ENCODE data around the gene DUSP1. TPM values are rescaled to one million over a fixed set of nuclear protein-coding genes. Genes with fewer than 3 reads are reported as not detected.

The DUSP1 gene
- total RNA-seq, 1 donor from 2014 or later, result 40.7 TPM

DNA sequence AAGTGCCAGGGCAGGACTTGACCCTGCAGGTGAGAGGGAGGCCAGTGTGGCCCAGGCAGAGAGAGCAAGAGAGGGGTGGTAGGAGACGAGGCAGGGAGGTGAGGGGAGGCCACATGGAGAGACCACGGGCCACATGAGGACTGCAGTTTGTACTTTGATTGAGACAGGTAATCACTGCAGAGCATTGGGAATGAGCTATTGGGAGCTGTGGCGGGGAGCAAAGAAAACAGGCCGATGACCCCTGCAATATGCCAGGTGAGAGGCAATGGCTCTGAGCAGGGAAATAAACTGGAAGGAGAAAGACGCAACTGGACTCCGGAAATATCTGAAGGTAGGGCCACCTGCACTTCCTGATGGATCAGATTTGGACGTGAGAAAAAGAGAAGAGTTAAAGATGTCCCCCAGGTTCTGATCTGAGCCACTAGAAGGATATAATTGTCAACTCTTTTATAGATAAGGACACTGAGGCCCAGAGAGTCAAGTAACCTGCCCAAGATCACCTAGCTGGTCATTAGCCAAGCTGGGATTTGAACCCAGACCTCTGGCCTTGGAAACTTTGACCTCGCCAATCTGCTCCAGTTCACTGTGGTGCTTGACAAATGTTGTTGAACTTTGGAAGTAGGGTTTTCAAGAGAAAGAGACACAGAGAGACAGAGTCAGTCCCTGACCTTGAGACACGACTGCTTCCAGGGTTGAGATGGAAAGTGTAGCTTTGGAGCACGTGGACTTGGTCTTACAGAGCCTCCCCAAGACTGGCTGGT, 42.3 kb downstream of the DUSP1 start:
- TF ChIP-seq, protein P1, sequence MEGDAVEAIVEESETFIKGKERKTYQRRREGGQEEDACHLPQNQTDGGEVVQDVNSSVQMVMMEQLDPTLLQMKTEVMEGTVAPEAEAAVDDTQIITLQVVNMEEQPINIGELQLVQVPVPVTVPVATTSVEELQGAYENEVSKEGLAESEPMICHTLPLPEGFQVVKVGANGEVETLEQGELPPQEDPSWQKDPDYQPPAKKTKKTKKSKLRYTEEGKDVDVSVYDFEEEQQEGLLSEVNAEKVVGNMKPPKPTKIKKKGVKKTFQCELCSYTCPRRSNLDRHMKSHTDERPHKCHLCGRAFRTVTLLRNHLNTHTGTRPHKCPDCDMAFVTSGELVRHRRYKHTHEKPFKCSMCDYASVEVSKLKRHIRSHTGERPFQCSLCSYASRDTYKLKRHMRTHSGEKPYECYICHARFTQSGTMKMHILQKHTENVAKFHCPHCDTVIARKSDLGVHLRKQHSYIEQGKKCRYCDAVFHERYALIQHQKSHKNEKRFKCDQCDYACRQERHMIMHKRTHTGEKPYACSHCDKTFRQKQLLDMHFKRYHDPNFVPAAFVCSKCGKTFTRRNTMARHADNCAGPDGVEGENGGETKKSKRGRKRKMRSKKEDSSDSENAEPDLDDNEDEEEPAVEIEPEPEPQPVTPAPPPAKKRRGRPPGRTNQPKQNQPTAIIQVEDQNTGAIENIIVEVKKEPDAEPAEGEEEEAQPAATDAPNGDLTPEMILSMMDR (IDR thresholded peaks at IDR 0.05; ENCODE audit: unreplicated experiment), result no peak
- Mint-ChIP-seq H3K4me3 (ENCODE audit: low read depth) (no peak overlapping the region), H3K27me3 (peaks cover 5% of the 10 kb centered on the region), H3K4me1 (ENCODE audit: low read depth) (peaks cover 25% of the 10 kb centered on the region), H3K9me3 (ENCODE audit: low read depth) (no peaks in the 10 kb centered on the region), H3K36me3 (ENCODE audit: insufficient read depth) (no peaks in the 10 kb centered on the region), H3K27ac (no peak overlapping the region)
- DNase-seq (ENCODE audit: low spot score, unreplicated experiment), result no peak

DNA sequence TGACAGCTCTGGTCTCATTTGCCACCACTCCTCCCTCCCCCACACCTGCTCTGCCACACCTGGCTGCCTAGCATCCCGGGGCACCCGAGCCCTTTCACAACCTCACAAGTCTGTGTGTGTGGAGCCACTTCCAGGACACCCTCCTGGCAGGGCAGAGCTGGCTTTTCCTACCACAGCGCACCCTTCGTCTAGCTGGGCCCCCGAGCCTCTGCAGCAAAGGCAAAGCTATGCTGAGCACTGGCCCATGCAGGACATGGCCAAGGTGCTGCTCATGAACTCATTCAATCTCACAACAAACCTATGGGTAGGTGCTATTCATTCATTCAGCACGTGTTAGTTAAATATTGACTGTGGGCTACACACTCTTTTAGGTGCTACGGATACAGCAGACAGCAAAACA, 43.4 kb downstream of the DUSP1 start:
- H3K4me3 Mint-ChIP-seq (ENCODE audit: low read depth), result no peak overlapping the region
- TF ChIP-seq, protein P1 (IDR thresholded peaks at IDR 0.05; ENCODE audit: unreplicated experiment), result no peak
- no peaks in the 10 kb centered on the region for H3K9me3 Mint-ChIP-seq (ENCODE audit: low read depth)
- H3K27me3 Mint-ChIP-seq, result peaks cover 8% of the 10 kb centered on the region
- H3K4me1 Mint-ChIP-seq (ENCODE audit: low read depth), result peaks cover 24% of the 10 kb centered on the region
- H3K27ac Mint-ChIP-seq, result peak overlapping the region; percentile 35
- DNase-seq (ENCODE audit: low spot score, unreplicated experiment), result no peak
- H3K36me3 Mint-ChIP-seq (ENCODE audit: insufficient read depth), result no peaks in the 10 kb centered on the region

DNA sequence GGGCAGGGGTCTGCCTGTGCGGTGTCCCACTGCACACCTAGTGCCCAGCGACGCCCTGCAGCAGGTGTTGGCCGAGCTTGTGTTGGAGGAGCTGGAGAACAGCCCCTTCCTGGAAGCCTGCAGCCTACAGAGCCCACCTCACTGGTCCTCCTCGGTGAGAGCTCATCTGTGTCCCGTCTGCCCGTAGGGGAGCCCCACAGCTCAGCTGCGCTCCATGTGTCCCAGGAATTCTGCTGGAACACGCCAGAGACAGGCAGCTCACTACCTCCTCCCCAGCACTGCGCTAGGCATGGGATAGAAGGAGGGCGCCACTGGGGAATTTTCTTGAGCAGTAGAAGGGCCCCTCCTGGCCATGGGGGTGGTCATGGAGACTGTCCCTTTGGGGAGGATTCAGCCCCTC, 44.0 kb downstream of the DUSP1 start:
- Mint-ChIP-seq H3K4me3 (ENCODE audit: low read depth) (no peak overlapping the region), H3K9me3 (ENCODE audit: low read depth) (no peaks in the 10 kb centered on the region), H3K27me3 (peaks cover 14% of the 10 kb centered on the region), H3K36me3 (ENCODE audit: insufficient read depth) (no peaks in the 10 kb centered on the region), H3K27ac (no peak overlapping the region), H3K4me1 (ENCODE audit: low read depth) (peaks cover 24% of the 10 kb centered on the region)
- no peak for DNase-seq (ENCODE audit: low spot score, unreplicated experiment)
- TF ChIP-seq, protein P1 (IDR thresholded peaks at IDR 0.05; ENCODE audit: unreplicated experiment), result no peak

DNA sequence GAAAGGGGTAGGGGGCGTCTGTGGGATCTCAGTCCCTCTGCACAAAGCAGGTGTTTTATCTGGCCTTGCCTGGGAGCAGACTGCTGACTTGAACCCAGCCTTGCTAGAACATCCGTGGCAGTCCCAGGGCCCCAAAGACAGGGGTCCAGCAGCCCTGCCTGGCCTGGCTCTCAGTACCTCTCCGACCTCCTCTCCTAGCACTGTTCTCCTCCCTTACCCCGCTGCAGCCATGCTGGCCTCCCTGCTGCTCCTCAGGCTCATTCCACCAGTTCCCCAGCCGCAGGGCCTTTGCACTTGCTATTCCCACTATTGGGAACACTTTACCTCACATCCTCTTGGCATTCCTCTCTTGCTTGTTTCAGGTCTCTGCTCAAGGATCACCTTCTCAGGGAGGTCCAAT, 45.2 kb downstream of the DUSP1 start:
- Mint-ChIP-seq H3K36me3 (ENCODE audit: insufficient read depth) (no peaks in the 10 kb centered on the region), H3K27ac (no peak overlapping the region), H3K4me1 (ENCODE audit: low read depth) (peaks cover 24% of the 10 kb centered on the region), H3K4me3 (ENCODE audit: low read depth) (no peak overlapping the region), H3K9me3 (ENCODE audit: low read depth) (no peaks in the 10 kb centered on the region), H3K27me3 (peaks cover 20% of the 10 kb centered on the region)
- TF ChIP-seq, protein P1 (IDR thresholded peaks at IDR 0.05; ENCODE audit: unreplicated experiment), result no peak
- DNase-seq (ENCODE audit: low spot score, unreplicated experiment), result no peak

DNA sequence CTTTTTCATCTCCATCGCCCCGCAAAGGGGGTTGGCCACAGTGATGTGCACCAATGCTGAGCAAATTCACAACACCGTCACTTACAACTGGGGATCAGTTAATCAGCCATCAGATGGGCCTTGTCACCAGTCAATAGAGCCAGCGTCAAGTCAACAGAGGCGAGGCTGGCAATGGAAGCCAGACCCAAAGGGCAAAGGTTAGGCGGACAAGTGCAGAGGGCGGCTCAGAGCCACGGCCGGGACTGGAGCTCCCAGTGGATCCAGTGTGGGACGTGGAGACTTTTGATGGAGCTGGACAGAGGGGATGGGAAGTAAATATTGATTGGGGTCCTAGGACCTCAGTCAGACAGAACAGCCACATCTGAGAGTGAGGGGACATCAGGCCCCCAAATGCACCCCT, 45.7 kb downstream of the DUSP1 start:
- peaks cover 24% of the 10 kb centered on the region for H3K4me1 Mint-ChIP-seq (ENCODE audit: low read depth)
- TF ChIP-seq, protein P1 (IDR thresholded peaks at IDR 0.05; ENCODE audit: unreplicated experiment), result no peak

More for the DNA sequence above, 45.7 kb downstream of the DUSP1 start:
- no peak overlapping the region for H3K4me3 Mint-ChIP-seq (ENCODE audit: low read depth)
- DNase-seq (ENCODE audit: low spot score, unreplicated experiment), result no peak
- no peaks in the 10 kb centered on the region for H3K9me3 Mint-ChIP-seq (ENCODE audit: low read depth)
- H3K36me3 Mint-ChIP-seq (ENCODE audit: insufficient read depth), result no peaks in the 10 kb centered on the region
- no peak overlapping the region for H3K27ac Mint-ChIP-seq
- peaks cover 20% of the 10 kb centered on the region for H3K27me3 Mint-ChIP-seq
